Neural cell (in vitro differentiated cells): ENCODE measurements around the gene RRAGD.

ENCODE experiments used
- POLR2AphosphoS5 ChIP-seq: IDR thresholded peaks from 2 replicates; pipeline ENCODE4 v1.6.1; 2012
- RAD21 ChIP-seq: fragments of 450-650 bp; conservative IDR thresholded peaks from 2 replicates; pipeline ENCODE4 v1.6.1; 2014; ENCODE audit warnings: antibody characterized with exemption, mild to moderate bottlenecking, moderate library complexity
- TF ChIP-seq, protein P1 (sequence below): fragments of 450-650 bp; IDR thresholded peaks from 2 replicates; pipeline ENCODE4 v1.5.1; 2014; ENCODE audit warnings: antibody characterized with exemption, mild to moderate bottlenecking, moderate library complexity; ENCODE audit not compliant: poor library complexity, severe bottlenecking

DNA sequence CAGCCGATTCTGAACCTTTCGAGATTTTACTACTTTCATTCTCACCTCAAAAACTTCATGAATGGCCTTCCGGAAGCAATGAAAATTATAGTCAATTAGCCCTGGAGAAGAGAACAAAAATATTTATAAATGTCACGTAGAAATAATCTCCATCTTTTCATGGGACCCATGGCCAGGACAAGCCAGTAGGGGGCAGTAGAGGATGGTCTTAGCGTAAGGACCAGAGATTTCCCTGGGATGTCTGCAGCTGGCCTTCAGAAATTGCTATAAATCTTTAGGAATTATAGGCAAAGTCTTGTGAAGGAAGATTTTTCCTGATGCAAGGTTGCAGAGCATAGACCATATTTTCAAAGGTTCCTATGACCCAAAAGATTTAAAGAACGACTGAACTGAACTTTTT is 44.0 kb downstream of the RRAGD start:
- peak; percentile 80 for TF ChIP-seq RAD21
- TF ChIP-seq, protein P1, sequence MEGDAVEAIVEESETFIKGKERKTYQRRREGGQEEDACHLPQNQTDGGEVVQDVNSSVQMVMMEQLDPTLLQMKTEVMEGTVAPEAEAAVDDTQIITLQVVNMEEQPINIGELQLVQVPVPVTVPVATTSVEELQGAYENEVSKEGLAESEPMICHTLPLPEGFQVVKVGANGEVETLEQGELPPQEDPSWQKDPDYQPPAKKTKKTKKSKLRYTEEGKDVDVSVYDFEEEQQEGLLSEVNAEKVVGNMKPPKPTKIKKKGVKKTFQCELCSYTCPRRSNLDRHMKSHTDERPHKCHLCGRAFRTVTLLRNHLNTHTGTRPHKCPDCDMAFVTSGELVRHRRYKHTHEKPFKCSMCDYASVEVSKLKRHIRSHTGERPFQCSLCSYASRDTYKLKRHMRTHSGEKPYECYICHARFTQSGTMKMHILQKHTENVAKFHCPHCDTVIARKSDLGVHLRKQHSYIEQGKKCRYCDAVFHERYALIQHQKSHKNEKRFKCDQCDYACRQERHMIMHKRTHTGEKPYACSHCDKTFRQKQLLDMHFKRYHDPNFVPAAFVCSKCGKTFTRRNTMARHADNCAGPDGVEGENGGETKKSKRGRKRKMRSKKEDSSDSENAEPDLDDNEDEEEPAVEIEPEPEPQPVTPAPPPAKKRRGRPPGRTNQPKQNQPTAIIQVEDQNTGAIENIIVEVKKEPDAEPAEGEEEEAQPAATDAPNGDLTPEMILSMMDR = peak; percentile 80
- TF ChIP-seq POLR2AphosphoS5 = no peak
